ENCODE results near the gene PHTF2.

PHTF2 gene

GRCh38 chr7:77820967-77821366, 22.4 kb downstream of the PHTF2 start:
- TF ChIP-seq CTCF (IDR thresholded peaks at IDR 0.05; ENCODE audit: extremely low read depth, missing control alignments) = no peak

GRCh38 chr7:77822269-77822668, 23.7 kb downstream of the PHTF2 start:
- no peak for TF ChIP-seq CTCF (IDR thresholded peaks at IDR 0.05; ENCODE audit: extremely low read depth, missing control alignments)
- DNase-seq (ENCODE audit: low spot score) = no peak

More at GRCh38 chr7:77820967-77821366, 22.4 kb downstream of the PHTF2 start:
- no peak for DNase-seq (ENCODE audit: low spot score)

- no peak for DNase-seq (ENCODE audit: low spot score)
- no peak for TF ChIP-seq CTCF (IDR thresholded peaks at IDR 0.05; ENCODE audit: extremely low read depth, missing control alignments)
These were observed 25.2 kb downstream of the PHTF2 start for GRCh38 chr7:77823787-77824186.

GRCh38 chr7:77824636-77825035, 26.1 kb downstream of the PHTF2 start:
- no peak for TF ChIP-seq CTCF (IDR thresholded peaks at IDR 0.05; ENCODE audit: extremely low read depth, missing control alignments)
- no peak for DNase-seq (ENCODE audit: low spot score)

- DNase-seq (ENCODE audit: low spot score) = no peak
- TF ChIP-seq CTCF (IDR thresholded peaks at IDR 0.05; ENCODE audit: extremely low read depth, missing control alignments) = no peak
These were observed 26.6 kb downstream of the PHTF2 start for GRCh38 chr7:77825131-77825530.

GRCh38 chr7:77826300-77826699, 27.7 kb downstream of the PHTF2 start:
- TF ChIP-seq CTCF (IDR thresholded peaks at IDR 0.05; ENCODE audit: extremely low read depth, missing control alignments) = no peak
- no peak for DNase-seq (ENCODE audit: low spot score)

- TF ChIP-seq CTCF (IDR thresholded peaks at IDR 0.05; ENCODE audit: extremely low read depth, missing control alignments) = no peak
- no peak for DNase-seq (ENCODE audit: low spot score)
These were observed 29.4 kb downstream of the PHTF2 start for GRCh38 chr7:77827999-77828398.
